T-helper 2 cell treated with Interferon-gamma antibody and Interleukin-4, amounts not matched to agents 5 μg/mL and 100 μg/mL, for 36 hours (primary cell): ENCODE measurements around the gene SENP8.
"Not testable (repeated sequence)": the region's sequence is repeated elsewhere in the genome, so short reads cannot be mapped to it uniquely, and the experiment has no call there.

Experiments used
- DNase-seq: peaks from one replicate; pipeline ENCODE4 v3.0.0; 2021; ENCODE audit warnings: low spot score
- H3K27ac Mint-ChIP-seq: one replicate; pipeline ENCODE4 v1.8.0; 2021; ENCODE audit warnings: mild to moderate bottlenecking, mixed read lengths
- H3K27me3 Mint-ChIP-seq: one replicate; pipeline ENCODE4 v1.8.0; 2021; ENCODE audit warnings: low read depth, mixed read lengths
- H3K36me3 Mint-ChIP-seq: one replicate; pipeline ENCODE4 v1.8.0; 2021; ENCODE audit warnings: low read depth, mixed read lengths
- H3K4me1 Mint-ChIP-seq: one replicate; pipeline ENCODE4 v1.8.0; 2021; ENCODE audit warnings: low read depth, mixed read lengths
- H3K4me3 Mint-ChIP-seq: one replicate; pipeline ENCODE4 v1.8.0; 2022; ENCODE audit warnings: mild to moderate bottlenecking, moderate library complexity, mixed read lengths
- H3K9me3 Mint-ChIP-seq: one replicate; pipeline ENCODE4 v1.8.0; 2021; ENCODE audit warnings: mixed read lengths

Gene SENP8

GRCh38 chr15:72169921-72170611 lies 51.9 kb downstream of the SENP8 start:
- H3K9me3 Mint-ChIP-seq: no peaks in the 10 kb centered on the region
- no peaks in the 10 kb centered on the region for H3K36me3 Mint-ChIP-seq
- no peak for DNase-seq
- no peak overlapping the region for H3K4me3 Mint-ChIP-seq
- no peak overlapping the region for H3K27ac Mint-ChIP-seq
- peaks cover 9% of the 10 kb centered on the region for H3K27me3 Mint-ChIP-seq
- peaks cover 17% of the 10 kb centered on the region for H3K4me1 Mint-ChIP-seq

DNA sequence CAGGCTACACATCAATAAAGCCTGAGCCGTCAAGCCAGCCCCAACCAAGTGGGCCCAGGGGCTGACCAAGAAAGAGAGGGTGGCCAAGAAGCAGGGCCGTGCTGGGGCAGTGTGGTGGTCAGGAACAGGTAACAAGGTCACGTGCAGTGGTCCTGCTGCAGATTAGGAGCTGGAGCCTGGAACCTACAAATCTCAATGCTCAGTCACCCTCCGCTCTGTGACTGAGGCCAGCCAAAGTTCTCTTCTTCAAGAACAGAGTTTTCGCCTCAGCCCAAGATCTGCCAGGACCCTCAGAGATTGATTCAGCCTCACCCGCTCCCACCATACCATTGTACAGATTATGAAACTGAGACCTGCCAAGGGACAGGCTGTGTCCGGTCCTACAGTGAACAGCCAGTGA lies 52.5 kb downstream of the SENP8 start:
- H3K36me3 Mint-ChIP-seq: no peaks in the 10 kb centered on the region
- peaks cover 9% of the 10 kb centered on the region for H3K27me3 Mint-ChIP-seq
- H3K4me3 Mint-ChIP-seq: no peak overlapping the region
- no peaks in the 10 kb centered on the region for H3K9me3 Mint-ChIP-seq
- H3K27ac Mint-ChIP-seq: no peak overlapping the region
- DNase-seq: no peak
- H3K4me1 Mint-ChIP-seq: peaks cover 17% of the 10 kb centered on the region

DNA sequence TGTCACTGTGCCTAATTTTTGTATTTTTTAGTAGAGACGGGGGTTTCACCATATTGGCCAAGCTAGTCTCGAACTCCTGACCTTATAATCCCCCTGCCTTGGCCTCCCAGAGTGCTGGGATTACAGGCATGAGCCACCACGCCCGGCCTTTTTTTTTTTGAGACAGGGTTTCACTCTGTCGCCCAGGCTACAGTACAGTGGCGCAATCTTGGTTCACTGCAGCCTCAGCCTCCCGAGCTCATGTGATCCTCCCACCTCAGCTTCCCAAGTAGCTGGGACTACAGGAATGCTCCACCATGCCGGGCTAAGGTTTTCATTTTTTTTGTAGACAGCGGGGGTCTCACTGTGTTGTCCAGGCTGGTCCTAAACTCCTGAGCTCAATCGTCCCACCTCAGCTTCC lies 53.8 kb downstream of the SENP8 start:
- H3K27ac Mint-ChIP-seq, H3K36me3 Mint-ChIP-seq, H3K27me3 Mint-ChIP-seq, H3K4me3 Mint-ChIP-seq, H3K9me3 Mint-ChIP-seq, DNase-seq: not testable (repeated sequence)
- H3K4me1 Mint-ChIP-seq: peaks cover 17% of the 10 kb centered on the region

GRCh38 chr15:72172796-72173195 lies 54.6 kb downstream of the SENP8 start:
- H3K4me1 Mint-ChIP-seq: peaks cover 16% of the 10 kb centered on the region
- no peaks in the 10 kb centered on the region for H3K36me3 Mint-ChIP-seq
- DNase-seq: no peak
- H3K9me3 Mint-ChIP-seq: no peaks in the 10 kb centered on the region
- H3K27ac Mint-ChIP-seq: no peak overlapping the region
- H3K27me3 Mint-ChIP-seq: peaks cover 3% of the 10 kb centered on the region
- H3K4me3 Mint-ChIP-seq: no peak overlapping the region

DNA sequence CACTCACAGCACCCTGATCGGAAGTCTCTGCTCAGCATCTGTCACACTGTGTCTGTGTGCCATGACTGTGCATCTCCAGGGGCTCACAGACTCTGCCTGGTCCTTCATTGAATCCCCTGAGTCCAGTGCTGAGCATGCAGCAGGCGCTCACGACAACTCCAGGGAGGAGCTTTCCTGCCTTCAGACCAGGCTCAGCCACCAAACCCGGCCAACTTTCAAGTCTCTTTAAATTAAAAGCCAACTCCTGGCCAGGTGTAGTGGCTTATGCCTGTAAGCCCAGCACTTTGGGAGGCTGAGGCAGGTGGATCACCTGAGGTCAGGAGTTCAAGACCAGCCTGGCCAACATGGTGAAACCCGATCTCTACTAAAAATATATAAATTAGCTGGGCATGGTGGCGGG lies 55.2 kb downstream of the SENP8 start:
- Mint-ChIP-seq H3K4me1 (peaks cover 9% of the 10 kb centered on the region), H3K9me3 (no peaks in the 10 kb centered on the region), H3K27ac (no peak overlapping the region), H3K4me3 (no peak overlapping the region), H3K27me3 (peaks cover 3% of the 10 kb centered on the region), H3K36me3 (no peaks in the 10 kb centered on the region)
- no peak for DNase-seq

DNA sequence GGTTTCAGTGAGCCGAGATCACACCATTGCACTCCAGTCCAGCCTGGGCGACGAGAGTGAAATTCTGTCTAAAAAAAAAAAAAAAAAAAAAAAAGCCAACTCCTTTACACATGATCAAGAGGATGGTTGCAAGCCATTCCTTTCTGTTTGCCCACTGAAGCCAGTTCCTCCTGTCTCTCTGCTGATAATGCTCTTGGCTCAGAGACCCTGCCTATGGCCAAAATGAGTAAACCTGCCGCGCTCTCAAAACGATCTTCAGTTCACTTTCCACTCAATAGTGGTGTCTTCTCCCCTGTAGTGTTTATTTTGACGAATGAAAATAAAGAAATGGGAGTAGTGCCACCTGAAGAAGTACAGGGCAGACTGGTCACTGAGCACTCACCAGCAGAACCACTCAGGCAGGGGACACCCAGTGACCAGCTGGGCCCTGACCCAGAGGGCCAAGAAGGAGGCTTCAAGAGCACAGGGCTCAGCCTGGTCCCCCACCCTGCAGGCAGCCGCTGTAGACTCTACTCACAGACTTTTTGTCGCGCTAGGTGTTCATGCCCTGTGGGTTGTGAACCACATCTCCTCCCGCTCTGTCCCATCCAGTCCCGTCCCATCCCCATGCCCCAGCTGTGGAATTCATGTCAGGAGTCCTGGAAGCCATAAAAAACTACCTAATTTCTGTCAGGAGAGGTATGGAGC lies 55.8 kb downstream of the SENP8 start:
- Mint-ChIP-seq H3K27ac (no peak overlapping the region), H3K4me3 (no peak overlapping the region), H3K4me1 (peaks cover 3% of the 10 kb centered on the region), H3K27me3 (peaks cover 3% of the 10 kb centered on the region), H3K36me3 (no peaks in the 10 kb centered on the region), H3K9me3 (no peaks in the 10 kb centered on the region)
- DNase-seq: no peak

GRCh38 chr15:72174551-72175165 lies 56.5 kb downstream of the SENP8 start:
- Mint-ChIP-seq H3K9me3 (no peaks in the 10 kb centered on the region), H3K27ac (no peak overlapping the region)

GRCh38 chr15:72175186-72176044 lies 57.2 kb downstream of the SENP8 start:
- DNase-seq: no peak
- no peaks in the 10 kb centered on the region for H3K4me1 Mint-ChIP-seq
- no peaks in the 10 kb centered on the region for H3K9me3 Mint-ChIP-seq
- H3K27me3 Mint-ChIP-seq: peaks cover 3% of the 10 kb centered on the region
- no peak overlapping the region for H3K27ac Mint-ChIP-seq
- H3K36me3 Mint-ChIP-seq: no peaks in the 10 kb centered on the region
- H3K4me3 Mint-ChIP-seq: no peak overlapping the region

More at GRCh38 chr15:72174551-72175165, 56.5 kb downstream of the SENP8 start:
- H3K36me3 Mint-ChIP-seq: no peaks in the 10 kb centered on the region
- DNase-seq: no peak
- no peaks in the 10 kb centered on the region for H3K4me1 Mint-ChIP-seq
- no peak overlapping the region for H3K4me3 Mint-ChIP-seq
- H3K27me3 Mint-ChIP-seq: peaks cover 3% of the 10 kb centered on the region

DNA sequence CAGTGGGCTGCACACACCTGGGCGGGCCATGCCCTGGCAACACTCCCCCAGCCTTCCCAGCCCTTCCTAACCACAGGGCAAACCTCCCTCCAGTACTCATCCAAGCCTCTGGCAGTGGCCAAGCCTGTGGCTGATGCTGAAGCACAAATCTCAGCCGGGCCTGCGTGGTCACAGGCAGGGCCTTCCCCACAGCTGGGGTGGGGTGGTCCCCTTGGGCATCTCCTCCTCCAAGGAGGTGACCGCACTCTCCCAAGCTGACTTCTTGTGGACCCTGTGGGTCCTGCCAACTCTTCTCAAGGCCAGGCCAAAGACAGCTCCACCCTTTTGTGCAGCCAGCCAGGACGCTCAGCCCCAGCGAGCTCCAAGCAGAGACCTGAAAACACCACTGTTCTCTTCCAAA lies 58.0 kb downstream of the SENP8 start:
- Mint-ChIP-seq H3K27me3 (peaks cover 6% of the 10 kb centered on the region), H3K9me3 (no peaks in the 10 kb centered on the region), H3K4me3 (no peak overlapping the region), H3K36me3 (no peaks in the 10 kb centered on the region), H3K27ac (no peak overlapping the region), H3K4me1 (no peaks in the 10 kb centered on the region)
- no peak for DNase-seq

- Mint-ChIP-seq H3K27ac (no peak overlapping the region), H3K36me3 (no peaks in the 10 kb centered on the region), H3K4me3 (no peak overlapping the region), H3K9me3 (no peaks in the 10 kb centered on the region), H3K4me1 (no peaks in the 10 kb centered on the region), H3K27me3 (peaks cover 11% of the 10 kb centered on the region)
- no peak for DNase-seq
Observed at GRCh38 chr15:72176743-72177142, 58.5 kb downstream of the SENP8 start.

DNA sequence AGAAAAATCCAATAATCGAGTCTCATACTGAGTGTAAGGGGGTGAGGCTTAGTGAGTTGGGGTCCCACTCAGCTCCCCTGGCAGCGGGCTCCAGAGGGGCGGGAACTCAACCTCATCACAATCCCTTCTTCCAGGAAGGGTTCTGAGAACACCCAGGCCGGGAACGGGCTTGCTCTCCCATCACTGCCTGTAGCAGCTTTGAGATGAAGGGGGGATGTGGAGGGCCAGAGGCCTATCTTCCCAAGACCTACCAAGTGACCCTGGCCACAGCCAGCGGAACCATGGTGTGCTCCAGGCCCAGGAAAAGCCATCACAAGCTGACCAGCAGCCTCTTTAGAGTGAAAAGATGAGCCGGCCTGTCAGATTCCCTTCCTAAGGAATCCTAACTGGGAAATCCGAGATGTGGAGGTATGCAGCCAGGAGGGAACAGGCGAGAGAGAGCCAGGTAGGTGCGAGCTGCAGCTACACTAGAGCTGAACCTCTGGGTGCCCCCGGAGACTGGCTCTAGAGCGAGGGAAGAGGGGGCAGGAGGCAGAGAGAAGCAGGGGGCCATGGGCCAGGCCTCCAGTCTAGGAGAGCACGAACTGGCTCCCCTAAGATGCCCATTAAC lies 60.9 kb downstream of the SENP8 start:
- DNase-seq: no peak
- no peaks in the 10 kb centered on the region for H3K9me3 Mint-ChIP-seq
- H3K27me3 Mint-ChIP-seq: peaks cover 29% of the 10 kb centered on the region
- no peak overlapping the region for H3K4me3 Mint-ChIP-seq
- no peaks in the 10 kb centered on the region for H3K4me1 Mint-ChIP-seq
- H3K36me3 Mint-ChIP-seq: no peaks in the 10 kb centered on the region
- no peak overlapping the region for H3K27ac Mint-ChIP-seq

- H3K27ac Mint-ChIP-seq: no peak overlapping the region
Observed at GRCh38 chr15:72179950-72180581, 61.9 kb downstream of the SENP8 start.

DNA sequence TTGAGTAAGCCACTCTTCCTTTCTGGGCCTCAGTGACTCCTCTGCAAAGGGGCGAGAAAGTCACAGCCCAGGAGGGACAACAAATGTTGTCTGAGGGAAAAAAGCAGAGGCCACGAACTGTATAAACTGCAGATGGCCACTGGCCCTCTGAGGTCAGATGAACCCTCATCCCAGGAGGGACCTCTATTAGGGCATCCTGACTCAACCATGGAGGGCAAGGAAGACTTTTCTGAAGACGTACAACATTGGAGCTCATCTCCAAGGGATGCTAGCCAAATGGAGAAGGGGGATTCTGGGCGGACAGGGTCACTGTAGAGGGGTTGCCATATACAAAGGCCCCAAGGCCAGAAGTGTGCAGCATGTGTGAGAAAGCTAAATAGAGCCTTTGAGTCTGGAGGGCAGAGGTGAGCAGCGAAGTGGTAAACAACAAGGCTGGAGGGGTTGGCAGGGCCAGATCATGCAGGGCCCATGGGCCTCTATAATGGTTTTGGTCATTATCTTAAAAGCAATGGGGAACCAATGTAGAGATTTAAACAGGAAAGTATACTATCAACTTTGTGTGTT lies 62.6 kb downstream of the SENP8 start:
- H3K27me3 Mint-ChIP-seq: peaks cover 36% of the 10 kb centered on the region
- H3K27ac Mint-ChIP-seq: no peak overlapping the region
- DNase-seq: no peak
- no peaks in the 10 kb centered on the region for H3K36me3 Mint-ChIP-seq
- no peaks in the 10 kb centered on the region for H3K9me3 Mint-ChIP-seq
- peaks cover 2% of the 10 kb centered on the region for H3K4me1 Mint-ChIP-seq
- no peak overlapping the region for H3K4me3 Mint-ChIP-seq

More at GRCh38 chr15:72179950-72180581, 61.9 kb downstream of the SENP8 start:
- no peaks in the 10 kb centered on the region for H3K36me3 Mint-ChIP-seq
- H3K4me3 Mint-ChIP-seq: no peak overlapping the region
- no peaks in the 10 kb centered on the region for H3K9me3 Mint-ChIP-seq
- H3K27me3 Mint-ChIP-seq: peaks cover 30% of the 10 kb centered on the region
- no peak for DNase-seq
- H3K4me1 Mint-ChIP-seq: peaks cover 2% of the 10 kb centered on the region
